ENCODE results near the gene LSAMP.

Gene LSAMP

DNA sequence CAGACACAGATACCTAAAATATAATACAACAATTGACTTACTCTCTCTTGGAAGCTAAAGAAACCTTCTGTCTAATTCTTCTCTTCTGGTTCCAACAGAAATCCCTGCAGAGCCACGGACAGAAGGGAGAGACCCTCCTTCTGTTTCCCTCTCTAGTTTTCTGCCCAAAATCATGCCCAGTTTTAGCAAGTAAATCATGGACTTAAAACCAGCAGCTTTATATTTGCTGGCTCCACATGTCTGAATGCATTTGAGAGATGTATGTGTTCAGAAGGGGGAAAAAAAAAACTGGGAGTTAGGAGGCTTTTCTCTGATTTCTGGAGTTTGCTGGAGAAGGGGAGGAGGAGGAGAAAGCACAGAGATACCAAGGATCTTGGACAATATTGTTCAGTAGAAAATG lies 147.1 kb downstream of the LSAMP start:
- Histone ChIP-seq H3K9me3 (ENCODE audit: control insufficient read depth, low read length) (no peaks in the 10 kb centered on the region), H2BK12ac (ENCODE audit: low read length in 2 of 2) (no peak overlapping the region), H2BK5ac (ENCODE audit: low read depth, low read length, poor library complexity, severe bottlenecking) (no peak overlapping the region), H4K91ac (ENCODE audit: low read length) (no peak overlapping the region), H3K14ac (ENCODE audit: low read length in 2 of 2) (no peak overlapping the region), H2AK5ac (ENCODE audit: low read length, severe bottlenecking) (no peak overlapping the region), H3K27me3 (ENCODE audit: control insufficient read depth in 1 of 2, insufficient read depth in 1 of 2, low read length in 2 of 2) (no peaks in the 10 kb centered on the region), H3K79me1 (replicated peaks; ENCODE audit: low read length, poor library complexity, severe bottlenecking) (peaks cover 13% of the 10 kb centered on the region), H2BK120ac (ENCODE audit: low read depth, low read length) (no peak overlapping the region), H4K8ac (ENCODE audit: low read length) (no peak overlapping the region), H3K4ac (ENCODE audit: low read depth in 1 of 2, low read length in 2 of 2) (no peak overlapping the region), H3K23ac (ENCODE audit: low read length in 2 of 2) (no peak overlapping the region), H2AFZ (ENCODE audit: low read depth, low read length) (no peak overlapping the region), H3K36me3 (ENCODE audit: control insufficient read depth in 1 of 2, insufficient read depth in 2 of 2, low read depth in 1 of 2, low read length in 2 of 2) (no peaks in the 10 kb centered on the region), H3K4me2 (ENCODE audit: low read length, poor library complexity, severe bottlenecking) (no peak overlapping the region), H2BK15ac (ENCODE audit: low read depth, poor library complexity, severe bottlenecking) (no peak overlapping the region), H3K27ac (ENCODE audit: low read length, poor library complexity, severe bottlenecking) (no peak overlapping the region), H3K4me1 (ENCODE audit: control insufficient read depth, insufficient read depth, low read depth, low read length) (peaks cover 8% of the 10 kb centered on the region), H3K4me3 (ENCODE audit: insufficient read depth in 1 of 2, low read depth in 1 of 2, low read length in 2 of 2) (no peak overlapping the region), H3K9ac (ENCODE audit: low read length) (no peak overlapping the region), H3K18ac (ENCODE audit: low read depth in 1 of 2, low read length in 2 of 2) (no peak overlapping the region)
- 80% methylated on average over 1 of the region's 1 CpG for WGBS
- no peak for DNase-seq

GRCh38 chr3:116291141-116291540 lies 154.1 kb downstream of the LSAMP start:
- Histone ChIP-seq H3K18ac (ENCODE audit: low read depth in 1 of 2, low read length in 2 of 2) (no peak overlapping the region), H2BK15ac (ENCODE audit: low read depth, poor library complexity, severe bottlenecking) (no peak overlapping the region), H3K9ac (ENCODE audit: low read length) (no peak overlapping the region), H4K91ac (ENCODE audit: low read length) (no peak overlapping the region), H3K23ac (ENCODE audit: low read length in 2 of 2) (no peak overlapping the region), H2BK120ac (ENCODE audit: low read depth, low read length) (no peak overlapping the region), H3K4me1 (ENCODE audit: control insufficient read depth, insufficient read depth, low read depth, low read length) (no peaks in the 10 kb centered on the region), H3K4me3 (ENCODE audit: insufficient read depth in 1 of 2, low read depth in 1 of 2, low read length in 2 of 2) (no peak overlapping the region), H2AK5ac (ENCODE audit: low read length, severe bottlenecking) (no peak overlapping the region), H4K8ac (ENCODE audit: low read length) (no peak overlapping the region), H3K4me2 (ENCODE audit: low read length, poor library complexity, severe bottlenecking) (no peak overlapping the region), H3K27me3 (ENCODE audit: control insufficient read depth in 1 of 2, insufficient read depth in 1 of 2, low read length in 2 of 2) (no peaks in the 10 kb centered on the region), H3K36me3 (ENCODE audit: control insufficient read depth in 1 of 2, insufficient read depth in 2 of 2, low read depth in 1 of 2, low read length in 2 of 2) (no peaks in the 10 kb centered on the region), H2BK12ac (ENCODE audit: low read length in 2 of 2) (no peak overlapping the region), H3K9me3 (ENCODE audit: control insufficient read depth, low read length) (no peaks in the 10 kb centered on the region), H2AFZ (ENCODE audit: low read depth, low read length) (no peak overlapping the region), H3K27ac (ENCODE audit: low read length, poor library complexity, severe bottlenecking) (no peak overlapping the region), H3K4ac (ENCODE audit: low read depth in 1 of 2, low read length in 2 of 2) (no peak overlapping the region), H3K14ac (ENCODE audit: low read length in 2 of 2) (no peak overlapping the region), H3K79me1 (replicated peaks; ENCODE audit: low read length, poor library complexity, severe bottlenecking) (peaks cover 20% of the 10 kb centered on the region), H2BK5ac (ENCODE audit: low read depth, low read length, poor library complexity, severe bottlenecking) (no peak overlapping the region)
- 100% methylated on average over 1 of the region's 4 CpGs for WGBS
- DNase-seq: no peak

DNA sequence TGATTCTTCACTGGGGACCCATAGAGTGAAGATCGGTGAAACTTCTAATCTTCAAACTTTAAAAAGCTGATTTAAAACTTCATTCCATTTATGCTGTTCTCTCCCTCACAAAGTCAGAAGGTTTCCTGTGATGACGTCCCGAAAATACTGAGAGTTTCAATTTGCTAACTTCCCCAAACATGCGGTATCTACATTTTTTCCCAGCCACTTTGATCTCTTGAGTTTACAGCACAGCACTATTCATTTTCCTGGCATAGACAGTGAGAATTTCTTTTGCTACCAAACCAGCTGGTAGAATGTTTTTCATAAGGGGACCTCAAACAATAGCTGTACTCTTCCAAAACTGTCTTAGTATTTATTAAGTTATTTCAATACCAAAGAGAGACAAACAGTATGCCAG lies 156.8 kb downstream of the LSAMP start:
- Histone ChIP-seq H2BK5ac (ENCODE audit: low read depth, low read length, poor library complexity, severe bottlenecking) (no peak overlapping the region), H3K79me1 (replicated peaks; ENCODE audit: low read length, poor library complexity, severe bottlenecking) (peaks cover 19% of the 10 kb centered on the region), H3K14ac (ENCODE audit: low read length in 2 of 2) (no peak overlapping the region), H4K8ac (ENCODE audit: low read length) (no peak overlapping the region), H2AFZ (ENCODE audit: low read depth, low read length) (no peak overlapping the region), H3K9me3 (ENCODE audit: control insufficient read depth, low read length) (no peaks in the 10 kb centered on the region), H2BK15ac (ENCODE audit: low read depth, poor library complexity, severe bottlenecking) (no peak overlapping the region), H2AK5ac (ENCODE audit: low read length, severe bottlenecking) (no peak overlapping the region), H3K4ac (ENCODE audit: low read depth in 1 of 2, low read length in 2 of 2) (no peak overlapping the region), H4K91ac (ENCODE audit: low read length) (no peak overlapping the region), H3K27me3 (ENCODE audit: control insufficient read depth in 1 of 2, insufficient read depth in 1 of 2, low read length in 2 of 2) (no peaks in the 10 kb centered on the region), H2BK120ac (ENCODE audit: low read depth, low read length) (no peak overlapping the region), H2BK12ac (ENCODE audit: low read length in 2 of 2) (no peak overlapping the region), H3K4me3 (ENCODE audit: insufficient read depth in 1 of 2, low read depth in 1 of 2, low read length in 2 of 2) (no peak overlapping the region), H3K4me2 (ENCODE audit: low read length, poor library complexity, severe bottlenecking) (no peak overlapping the region), H3K27ac (ENCODE audit: low read length, poor library complexity, severe bottlenecking) (no peak overlapping the region), H3K23ac (ENCODE audit: low read length in 2 of 2) (no peak overlapping the region), H3K36me3 (ENCODE audit: control insufficient read depth in 1 of 2, insufficient read depth in 2 of 2, low read depth in 1 of 2, low read length in 2 of 2) (no peaks in the 10 kb centered on the region), H3K18ac (ENCODE audit: low read depth in 1 of 2, low read length in 2 of 2) (no peak overlapping the region), H3K4me1 (ENCODE audit: control insufficient read depth, insufficient read depth, low read depth, low read length) (no peaks in the 10 kb centered on the region), H3K9ac (ENCODE audit: low read length) (no peak overlapping the region)
- WGBS: 95% methylated on average over 4 of the region's 4 CpGs
- DNase-seq: no peak

DNA sequence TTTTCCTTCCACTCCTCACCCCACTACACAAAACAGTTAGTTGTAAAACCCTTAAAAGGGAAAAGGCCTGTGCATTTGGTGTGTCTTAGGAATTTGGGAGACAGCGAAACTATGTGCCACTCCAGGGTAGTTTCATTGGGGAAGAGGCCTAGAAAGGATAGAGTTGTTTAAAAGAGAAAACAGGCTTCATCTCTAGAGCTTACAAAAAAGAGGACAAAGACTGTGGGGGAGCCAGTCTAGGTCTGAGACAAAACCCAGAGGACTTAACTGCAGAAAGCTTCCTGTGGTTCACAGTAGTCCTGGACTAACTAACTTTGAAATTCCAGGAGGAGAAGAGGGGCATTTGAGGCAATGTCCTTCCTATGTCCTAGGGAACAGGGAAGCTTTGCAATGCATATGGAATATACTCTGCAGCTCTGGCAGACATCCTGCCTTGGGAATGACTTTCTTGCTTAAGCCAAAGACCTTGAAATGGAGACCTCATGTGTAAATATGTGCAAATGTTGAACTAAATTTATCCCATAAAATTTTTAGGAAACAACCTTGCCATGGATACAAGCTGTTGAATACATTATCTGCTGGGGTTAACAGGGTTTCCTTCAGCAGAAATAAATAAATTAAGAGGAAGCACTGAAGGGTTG lies 159.4 kb downstream of the LSAMP start:
- no peak overlapping the region for H2BK120ac ChIP-seq (ENCODE audit: low read depth, low read length)
- H3K9ac ChIP-seq (ENCODE audit: low read length): no peak overlapping the region
- no peak overlapping the region for H3K4me2 ChIP-seq (ENCODE audit: low read length, poor library complexity, severe bottlenecking)
- H3K79me1 ChIP-seq (replicated peaks; ENCODE audit: low read length, poor library complexity, severe bottlenecking): peaks cover 19% of the 10 kb centered on the region
- DNase-seq: no peak
- no peak overlapping the region for H2AK5ac ChIP-seq (ENCODE audit: low read length, severe bottlenecking)
- H4K91ac ChIP-seq (ENCODE audit: low read length): no peak overlapping the region
- no peak overlapping the region for H3K18ac ChIP-seq (ENCODE audit: low read depth in 1 of 2, low read length in 2 of 2)
- no peak overlapping the region for H2BK5ac ChIP-seq (ENCODE audit: low read depth, low read length, poor library complexity, severe bottlenecking)
- H3K9me3 ChIP-seq (ENCODE audit: control insufficient read depth, low read length): no peaks in the 10 kb centered on the region
- H3K27me3 ChIP-seq (ENCODE audit: control insufficient read depth in 1 of 2, insufficient read depth in 1 of 2, low read length in 2 of 2): no peaks in the 10 kb centered on the region
- no peak overlapping the region for H2AFZ ChIP-seq (ENCODE audit: low read depth, low read length)
- H3K4me1 ChIP-seq (ENCODE audit: control insufficient read depth, insufficient read depth, low read depth, low read length): no peaks in the 10 kb centered on the region
- H4K8ac ChIP-seq (ENCODE audit: low read length): no peak overlapping the region
- 94% methylated on average over 1 of the region's 1 CpG for WGBS
- no peak overlapping the region for H2BK12ac ChIP-seq (ENCODE audit: low read length in 2 of 2)
- no peak overlapping the region for H2BK15ac ChIP-seq (ENCODE audit: low read depth, poor library complexity, severe bottlenecking)
- no peak overlapping the region for H3K14ac ChIP-seq (ENCODE audit: low read length in 2 of 2)
- H3K27ac ChIP-seq (ENCODE audit: low read length, poor library complexity, severe bottlenecking): no peak overlapping the region
- no peaks in the 10 kb centered on the region for H3K36me3 ChIP-seq (ENCODE audit: control insufficient read depth in 1 of 2, insufficient read depth in 2 of 2, low read depth in 1 of 2, low read length in 2 of 2)
- no peak overlapping the region for H3K4ac ChIP-seq (ENCODE audit: low read depth in 1 of 2, low read length in 2 of 2)
- no peak overlapping the region for H3K4me3 ChIP-seq (ENCODE audit: insufficient read depth in 1 of 2, low read depth in 1 of 2, low read length in 2 of 2)
- H3K23ac ChIP-seq (ENCODE audit: low read length in 2 of 2): no peak overlapping the region

Data from mesenchymal stem cell (in vitro differentiated cells and primary cell).